HEK293T (cell line): ENCODE data around the gene PHF1.
"Not testable (repeated sequence)": the region's sequence is repeated elsewhere in the genome, so short reads cannot be mapped to it uniquely, and the experiment has no call there.

Source experiments
- CTCF ChIA-PET: fragments of 350-600 bp; formaldehyde crosslinking; extraction: SDS; loops from one replicate; lab custom pipeline; 2021; ENCODE audit warnings: antibody characterized with exemption, inconsistent platforms; lab: Yijun Ruan, JAX
- POLR2A ChIA-PET: fragments of 350-600 bp; formaldehyde crosslinking; extraction: SDS; loops from one replicate; lab custom pipeline; 2020; ENCODE audit warnings: antibody characterized with exemption, inconsistent platforms; lab: Yijun Ruan, JAX
- DNase-seq: peaks from one replicate; pipeline ENCODE4 v3.0.0; 2012; ENCODE audit warnings: mixed read lengths; ENCODE audit errors: extremely low spot score
- ARNT ChIP-seq: fragments of 450-650 bp; IDR thresholded peaks from 2 replicates; pipeline ENCODE4 v1.6.1; 2017; ENCODE audit warnings: mild to moderate bottlenecking
- BHLHE40 ChIP-seq: fragments of 450-650 bp; IDR thresholded peaks from 2 replicates; pipeline ENCODE4 v1.6.1; 2016; ENCODE audit warnings: mild to moderate bottlenecking, moderate library complexity, borderline replicate concordance
- CTBP1 ChIP-seq: fragments of 450-650 bp; IDR thresholded peaks from 2 replicates; pipeline ENCODE4 v1.6.1; 2016; ENCODE audit warnings: borderline replicate concordance
- ELF4 ChIP-seq: fragments of 450-650 bp; IDR thresholded peaks from 2 replicates; pipeline ENCODE4 v1.6.1; 2017; ENCODE audit warnings: antibody characterized with exemption
- FOXA1 ChIP-seq: fragments of 450-650 bp; IDR thresholded peaks from 2 replicates; pipeline ENCODE4 v1.6.1; 2016; ENCODE audit warnings: mild to moderate bottlenecking
- FOXK2 ChIP-seq: fragments of 450-650 bp; IDR thresholded peaks from 2 replicates; pipeline ENCODE4 v1.6.1; 2016; ENCODE audit warnings: mild to moderate bottlenecking
- FOXM1 ChIP-seq: fragments of 450-650 bp; IDR thresholded peaks from 2 replicates; pipeline ENCODE4 v1.6.1; 2017; ENCODE audit warnings: mild to moderate bottlenecking, borderline replicate concordance
- HDGF ChIP-seq: fragments of 450-650 bp; IDR thresholded peaks from 2 replicates; pipeline ENCODE4 v1.6.1; 2017; ENCODE audit warnings: antibody characterized with exemption, borderline replicate concordance
- L3MBTL2 ChIP-seq: fragments of 450-650 bp; conservative IDR thresholded peaks from 2 replicates; pipeline ENCODE4 v1.6.1; 2016; ENCODE audit warnings: mild to moderate bottlenecking
- LEF1 ChIP-seq: fragments of 450-650 bp; IDR thresholded peaks from 2 replicates; pipeline ENCODE4 v1.6.1; 2017; ENCODE audit warnings: mild to moderate bottlenecking, borderline replicate concordance
- NFRKB ChIP-seq: fragments of 450-650 bp; IDR thresholded peaks from 2 replicates; pipeline ENCODE4 v1.6.1; 2016; ENCODE audit warnings: mild to moderate bottlenecking, moderate library complexity
- PKNOX1 ChIP-seq: fragments of 450-650 bp; IDR thresholded peaks from 2 replicates; pipeline ENCODE4 v1.6.1; 2016
- SP1 ChIP-seq: fragments of 450-650 bp; IDR thresholded peaks from 2 replicates; pipeline ENCODE4 v1.6.1; 2017
- SUZ12 ChIP-seq: fragments of 450-650 bp; IDR thresholded peaks from 2 replicates; pipeline ENCODE4 v1.6.1; 2016; ENCODE audit warnings: mild to moderate bottlenecking
- TARDBP ChIP-seq: fragments of 450-650 bp; IDR thresholded peaks from 2 replicates; pipeline ENCODE4 v1.6.1; 2016
- ZNF384 ChIP-seq: fragments of 450-650 bp; IDR thresholded peaks from 2 replicates; pipeline ENCODE4 v1.6.1; 2016

The PHF1 gene

GRCh38 chr6:33410711-33411631, at the start of gene PHF1:
PHF1 (plus strand) TSS chr6:33411014; CDS start chr6:33412264, 1,250 bp downstream.
- ChIA-PET CTCF (no interaction called here), POLR2A (interaction anchor here (0.8 to 1.3 kb wide), 4 partner anchors 15 to 134 kb away, joined by 3 to 6 read pairs (median 5); partner anchors contain the start of genes B3GALT4 and ZBTB22)
- DNase-seq = peak; percentile 66
- TF ChIP-seq ARNT (no peak), PKNOX1 (no peak), HDGF (no peak), LEF1 (no peak), SUZ12 (no peak), FOXA1 (no peak), FOXM1 (no peak), L3MBTL2 (no peak), ZNF384 (no peak), CTBP1 (no peak), NFRKB (no peak), FOXK2 (no peak)

GRCh38 chr6:33363486-33363885, 47.3 kb upstream of the PHF1 start:
- CTCF ChIA-PET = not testable (repeated sequence)

GRCh38 chr6:33364475-33365205, 46.2 kb upstream of the PHF1 start:
- ChIA-PET POLR2A (interaction anchor here (0.9 to 1.7 kb wide), 2 partner anchors 10 to 93 kb away, joined by 3 to 7 read pairs; partner anchors contain the start of genes RPS18 and VPS52), CTCF (interaction anchor here (0.5 to 1.4 kb wide), 7 partner anchors 12 to 147 kb away, joined by 3 to 10 read pairs (median 5); no protein-coding TSS in a partner anchor)
- TF ChIP-seq ZNF384 = peak; percentile 89
- DNase-seq = not testable (repeated sequence)

More at GRCh38 chr6:33363486-33363885, 47.3 kb upstream of the PHF1 start:
- POLR2A ChIA-PET, DNase-seq: not testable (repeated sequence)

GRCh38 chr6:33365206-33365971, 45.4 kb upstream of the PHF1 start:
- POLR2A ChIA-PET = interaction anchor here (1.7 to 1.8 kb wide), 2 partner anchors 9 to 47 kb away, joined by 4 to 7 read pairs; partner anchors contain the start of gene ZBTB22
- not testable (repeated sequence) for DNase-seq
- CTCF ChIA-PET = interaction anchor here (1.0 to 1.4 kb wide), 3 partner anchors 10 to 20 kb away, joined by 3 to 5 read pairs (median 3); no protein-coding TSS in a partner anchor

- no peak for DNase-seq
- CTCF ChIA-PET = no interaction called here
- POLR2A ChIA-PET = interaction anchor here (1.8 kb wide), 1 partner anchor 49 kb away, joined by 4 read pairs; the partner anchor contains the start of gene ZBTB22
- TF ChIP-seq FOXA1 = no peak
- TF ChIP-seq SUZ12 = no peak
- no peak for TF ChIP-seq ARNT
- no peak for TF ChIP-seq LEF1
- no peak for TF ChIP-seq PKNOX1
- no peak for TF ChIP-seq ELF4
- no peak for TF ChIP-seq BHLHE40
- no peak for TF ChIP-seq CTBP1
- TF ChIP-seq L3MBTL2 = no peak
- no peak for TF ChIP-seq HDGF
- no peak for TF ChIP-seq SP1
- TF ChIP-seq ZNF384 = no peak
- TF ChIP-seq NFRKB = no peak
- TF ChIP-seq TARDBP = no peak
- no peak for TF ChIP-seq FOXK2
- TF ChIP-seq FOXM1 = no peak
These were observed 43.7 kb upstream of the PHF1 start for GRCh38 chr6:33367009-33367714.

GRCh38 chr6:33367715-33368025, 43.1 kb upstream of the PHF1 start:
- CTCF ChIA-PET, POLR2A ChIA-PET, DNase-seq: not testable (repeated sequence)

GRCh38 chr6:33371901-33372300, 38.9 kb upstream of the PHF1 start:
- POLR2A ChIA-PET = interaction anchor here (1.3 kb wide), 1 partner anchor 27 kb away, joined by 3 read pairs; no protein-coding TSS in a partner anchor
- CTCF ChIA-PET, DNase-seq: not testable (repeated sequence)
